ENCODE results near the gene CCDC187.

- no peak for TF ChIP-seq POLR2AphosphoS5 (IDR thresholded peaks at IDR 0.05; ENCODE audit: low read depth, low read length)
- TF ChIP-seq POLR2A (IDR thresholded peaks at IDR 0.05; ENCODE audit: low read depth, low read length) = no peak
Observed at GRCh38 chr9:136311051-136312008, 7.4 kb upstream of the CCDC187 start.

Measured in GM12892 (cell line).